K562 (cell line): ENCODE data around the gene CREB3L2. TPM values are rescaled to one million over a fixed set of nuclear protein-coding genes. Genes with fewer than 3 reads are reported as not detected.

Source experiments
- ETS2 ChIP-seq: IDR thresholded peaks from 2 replicates; pipeline ENCODE4 v1.6.1; 2016; ENCODE audit warnings: borderline replicate concordance, missing genetic modification characterization, mild to moderate bottlenecking, moderate library complexity, missing compliant biosample characterization; ENCODE audit not compliant: poor library complexity, severe bottlenecking
- MCM7 ChIP-seq, 2 experiments: fragments of 450-650 bp; IDR thresholded peaks; 2 replicates each; pipeline ENCODE4 v1.6.1; 2016 to 2018
- NFE2 ChIP-seq: IDR thresholded peaks from 2 replicates; pipeline ENCODE4 v1.6.1; 2014; ENCODE audit warnings: antibody characterized with exemption, low read depth
- PTTG1 ChIP-seq: fragments of 450-650 bp; IDR thresholded peaks from 2 replicates; pipeline ENCODE4 v1.6.1; 2016; ENCODE audit warnings: low read depth, mild to moderate bottlenecking, missing genetic modification characterization, missing compliant biosample characterization
- RBM22 ChIP-seq: fragments of 200-400 bp; formaldehyde crosslinking; IDR thresholded peaks from 2 replicates; pipeline ENCODE4 v1.6.1; 2018; ENCODE audit warnings: low read length, low read depth; ENCODE audit not compliant: poor library complexity, severe bottlenecking
- SRF ChIP-seq, 2 experiments: fragments of 250-450, 450-650 bp in 1 of 2; sonication (Bioruptor Pico) in 1 of 2; sonication (generic) in 1 of 2; formaldehyde crosslinking; IDR thresholded peaks; 2 replicates each; pipeline versions ENCODE4 v1.5.0 to v1.5.1; 2020 to 2022; ENCODE audit warnings: mild to moderate bottlenecking in 1 of 2, missing genetic modification reagents in 1 of 2
- STAG1 ChIP-seq: sonication (generic); formaldehyde crosslinking; IDR thresholded peaks from 2 replicates; pipeline ENCODE4 v1.5.0; 2020; ENCODE audit warnings: missing genetic modification reagents, borderline replicate concordance
- polyA plus RNA-seq, 8 experiments: library from polyadenylated mRNA; depleted of rRNA in 4 of 8; stranded (reverse) in 5 of 8; unstranded in 3 of 8; fragments of >200 nt; fragmentation: Nextera tagmentation in 2 of 8; fragmentation: Illumina TruSeq in 1 of 8; extraction: Ambion mirVana in 2 of 8; extraction: Trizol in 1 of 8; gene quantifications; 2 replicates each; pipeline versions ENCODE4 v1.2.1 to v1.2.3, GENCODE V29; 2011 to 2014; ENCODE audit warnings: inconsistent platforms in 1 of 8, missing spikeins in 1 of 8
- total RNA-seq, 7 experiments: library from RNA; depleted of rRNA in 6 of 7; stranded (reverse); fragments of >200 nt in 6 of 7; fragmentation: Illumina TruSeq in 2 of 7; extraction: Trizol in 2 of 7; gene quantifications; 2 replicates each; pipeline versions ENCODE4 v1.2.1 to v1.2.3, GENCODE V29; 2011 to 2021; ENCODE audit warnings: low replicate concordance in 1 of 7
- TF ChIP-seq, protein P1 (sequence below): fragments of 450-650 bp; formaldehyde crosslinking; IDR thresholded peaks from 2 replicates; pipeline ENCODE4 v1.4.0; 2020; ENCODE audit warnings: mild to moderate bottlenecking, moderate library complexity
- TF ChIP-seq, protein P2 (sequence below): IDR thresholded peaks from 2 replicates; pipeline ENCODE4 v1.6.1; 2014; ENCODE audit warnings: antibody characterized with exemption

Gene CREB3L2
- total and polyA plus RNA-seq, 9 of the 15 experiments (the other 6 are each of a cell fraction or from before 2014, with no cell fraction given): 7.1 to 45.6 (median 15.8) TPM

DNA sequence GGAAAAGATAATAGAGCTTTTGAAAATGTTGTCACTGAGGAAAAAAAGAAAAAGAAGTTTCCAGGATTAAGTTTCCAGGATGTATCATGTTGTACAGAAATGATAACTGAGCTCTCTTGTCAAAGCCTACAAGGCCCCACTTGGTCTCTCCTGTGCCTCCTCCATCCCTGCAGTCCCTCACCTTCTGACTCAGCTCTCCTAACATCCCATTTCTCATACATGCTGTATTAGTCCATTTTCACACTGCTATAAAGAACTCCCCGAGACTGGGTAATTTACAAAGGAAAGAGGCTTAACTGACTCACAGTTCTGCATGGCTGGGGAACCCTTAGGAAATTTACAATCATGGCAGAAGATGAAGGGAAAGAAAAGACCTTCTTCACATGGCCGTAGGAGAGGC, 151.3 kb downstream of the CREB3L2 start (continued):
- TF ChIP-seq MCM7 (IDR thresholded peaks at IDR 0.05) (no peak), SRF (CRISPR knock-in tag; IDR thresholded peaks at IDR 0.05) (no peak), RBM22 (no peak), PTTG1 (tag) (no peak), ETS2 (tag) (no peak), NFE2 (no peak), STAG1 (CRISPR knock-in tag) (no peak)
- TF ChIP-seq, protein P1, sequence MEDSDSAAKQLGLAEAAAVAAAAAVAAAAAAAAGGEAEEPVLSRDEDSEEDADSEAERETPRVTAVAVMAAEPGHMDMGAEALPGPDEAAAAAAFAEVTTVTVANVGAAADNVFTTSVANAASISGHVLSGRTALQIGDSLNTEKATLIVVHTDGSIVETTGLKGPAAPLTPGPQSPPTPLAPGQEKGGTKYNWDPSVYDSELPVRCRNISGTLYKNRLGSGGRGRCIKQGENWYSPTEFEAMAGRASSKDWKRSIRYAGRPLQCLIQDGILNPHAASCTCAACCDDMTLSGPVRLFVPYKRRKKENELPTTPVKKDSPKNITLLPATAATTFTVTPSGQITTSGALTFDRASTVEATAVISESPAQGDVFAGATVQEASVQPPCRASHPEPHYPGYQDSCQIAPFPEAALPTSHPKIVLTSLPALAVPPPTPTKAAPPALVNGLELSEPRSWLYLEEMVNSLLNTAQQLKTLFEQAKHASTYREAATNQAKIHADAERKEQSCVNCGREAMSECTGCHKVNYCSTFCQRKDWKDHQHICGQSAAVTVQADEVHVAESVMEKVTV (CRISPR knock-in tag): no peak
- TF ChIP-seq, protein P2, sequence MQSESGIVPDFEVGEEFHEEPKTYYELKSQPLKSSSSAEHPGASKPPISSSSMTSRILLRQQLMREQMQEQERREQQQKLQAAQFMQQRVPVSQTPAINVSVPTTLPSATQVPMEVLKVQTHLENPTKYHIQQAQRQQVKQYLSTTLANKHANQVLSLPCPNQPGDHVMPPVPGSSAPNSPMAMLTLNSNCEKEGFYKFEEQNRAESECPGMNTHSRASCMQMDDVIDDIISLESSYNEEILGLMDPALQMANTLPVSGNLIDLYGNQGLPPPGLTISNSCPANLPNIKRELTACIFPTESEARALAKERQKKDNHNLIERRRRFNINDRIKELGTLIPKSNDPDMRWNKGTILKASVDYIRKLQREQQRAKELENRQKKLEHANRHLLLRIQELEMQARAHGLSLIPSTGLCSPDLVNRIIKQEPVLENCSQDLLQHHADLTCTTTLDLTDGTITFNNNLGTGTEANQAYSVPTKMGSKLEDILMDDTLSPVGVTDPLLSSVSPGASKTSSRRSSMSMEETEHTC: no peak
